KMS-11 (cell line): ENCODE results near the gene DNAJA3.

Experiments used
- H2AFZ ChIP-seq: fragments of 200-600 bp; sonication (generic); 2 replicates; pipeline ENCODE4 v1.6.1; 2016; ENCODE audit warnings: antibody characterized with exemption, mixed run types, low read depth
- H3K27ac ChIP-seq: fragments of 200-600 bp; sonication (generic); 2 replicates; pipeline ENCODE4 v1.6.1; 2016; ENCODE audit warnings: mild to moderate bottlenecking, mixed run types
- H3K27me3 ChIP-seq: fragments of 200-600 bp; sonication (generic); 2 replicates; pipeline ENCODE4 v1.6.1; 2017; ENCODE audit warnings: mild to moderate bottlenecking, low read depth, mixed run types, moderate library complexity; ENCODE audit not compliant: insufficient read depth
- H3K36me3 ChIP-seq: fragments of 200-600 bp; sonication (generic); 2 replicates; pipeline ENCODE4 v1.6.1; 2017; ENCODE audit warnings: mild to moderate bottlenecking, mixed run types; ENCODE audit not compliant: insufficient read depth
- H3K4me1 ChIP-seq: fragments of 200-600 bp; sonication (generic); 2 replicates; pipeline ENCODE4 v1.6.1; 2016; ENCODE audit warnings: mild to moderate bottlenecking, low read depth, mixed run types; ENCODE audit not compliant: poor library complexity, severe bottlenecking
- H3K4me2 ChIP-seq: fragments of 200-600 bp; sonication (generic); 2 replicates; pipeline ENCODE4 v1.7.0; 2016; ENCODE audit warnings: mild to moderate bottlenecking, mixed run types
- H3K4me3 ChIP-seq: fragments of 200-600 bp; sonication (generic); IDR thresholded peaks from 2 replicates; pipeline ENCODE4 v1.6.1; 2017; ENCODE audit warnings: low read depth, low read length, mixed read lengths; ENCODE audit not compliant: insufficient read depth
- H3K79me2 ChIP-seq: fragments of 200-600 bp; sonication (generic); 2 replicates; pipeline ENCODE4 v1.6.1; 2016; ENCODE audit warnings: low read depth, mixed run types; ENCODE audit not compliant: insufficient read depth
- H3K9ac ChIP-seq: fragments of 200-600 bp; sonication (generic); 2 replicates; pipeline ENCODE4 v1.6.1; 2016; ENCODE audit warnings: mild to moderate bottlenecking, mixed run types
- H4K20me1 ChIP-seq: fragments of 200-600 bp; sonication (generic); 2 replicates; pipeline ENCODE4 v1.6.1; 2016; ENCODE audit warnings: mild to moderate bottlenecking, mixed run types; ENCODE audit not compliant: insufficient read depth
- TF ChIP-seq, protein P1 (sequence below): fragments of 200-600 bp; sonication (generic); conservative IDR thresholded peaks from 2 replicates; pipeline ENCODE4 v1.6.1; 2017; ENCODE audit warnings: low read depth, mild to moderate bottlenecking, antibody characterized with exemption, low read length, moderate library complexity, mixed read lengths

DNAJA3 gene

DNA sequence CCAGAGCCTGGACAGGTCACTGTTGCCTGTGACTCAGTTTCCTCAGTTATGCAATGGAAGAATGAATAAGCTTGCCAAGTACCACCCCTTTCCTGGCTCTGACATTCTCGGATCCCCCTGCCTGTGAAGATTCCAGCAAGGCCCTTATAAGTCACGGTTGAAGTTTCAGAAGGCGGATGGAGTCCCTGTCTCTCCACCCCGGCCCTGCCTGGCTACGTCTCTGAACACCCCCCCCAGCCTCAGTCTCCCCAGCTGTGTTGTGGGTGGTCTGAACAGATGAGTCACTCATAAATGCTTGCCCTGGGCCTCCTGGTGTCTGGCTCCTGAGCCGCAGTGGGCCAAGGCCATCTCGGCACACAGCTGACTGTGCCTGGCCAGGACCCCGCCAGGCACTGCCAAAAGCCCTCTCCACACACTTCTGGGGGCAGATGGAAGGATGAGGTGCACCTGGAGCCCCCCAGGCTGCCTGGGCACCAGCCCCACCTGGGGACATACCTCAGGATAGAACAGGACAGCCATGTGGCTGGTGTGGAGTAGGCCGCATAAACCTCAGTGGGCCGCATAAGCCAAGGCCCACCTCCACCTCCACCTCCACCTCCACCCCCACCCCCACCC lies 38.6 kb upstream of the DNAJA3 start:
- Histone ChIP-seq H3K4me2 (no peak overlapping the region), H3K36me3 (no peaks in the 10 kb centered on the region), H4K20me1 (no peaks in the 10 kb centered on the region), H3K27me3 (no peaks in the 10 kb centered on the region), H3K9ac (no peak overlapping the region), H2AFZ (no peak overlapping the region), H3K4me3 (no peak overlapping the region), H3K27ac (no peak overlapping the region), H3K79me2 (no peaks in the 10 kb centered on the region; the same call in 1 of the 2 replicates), H3K4me1 (no peaks in the 10 kb centered on the region)
- TF ChIP-seq, protein P1, sequence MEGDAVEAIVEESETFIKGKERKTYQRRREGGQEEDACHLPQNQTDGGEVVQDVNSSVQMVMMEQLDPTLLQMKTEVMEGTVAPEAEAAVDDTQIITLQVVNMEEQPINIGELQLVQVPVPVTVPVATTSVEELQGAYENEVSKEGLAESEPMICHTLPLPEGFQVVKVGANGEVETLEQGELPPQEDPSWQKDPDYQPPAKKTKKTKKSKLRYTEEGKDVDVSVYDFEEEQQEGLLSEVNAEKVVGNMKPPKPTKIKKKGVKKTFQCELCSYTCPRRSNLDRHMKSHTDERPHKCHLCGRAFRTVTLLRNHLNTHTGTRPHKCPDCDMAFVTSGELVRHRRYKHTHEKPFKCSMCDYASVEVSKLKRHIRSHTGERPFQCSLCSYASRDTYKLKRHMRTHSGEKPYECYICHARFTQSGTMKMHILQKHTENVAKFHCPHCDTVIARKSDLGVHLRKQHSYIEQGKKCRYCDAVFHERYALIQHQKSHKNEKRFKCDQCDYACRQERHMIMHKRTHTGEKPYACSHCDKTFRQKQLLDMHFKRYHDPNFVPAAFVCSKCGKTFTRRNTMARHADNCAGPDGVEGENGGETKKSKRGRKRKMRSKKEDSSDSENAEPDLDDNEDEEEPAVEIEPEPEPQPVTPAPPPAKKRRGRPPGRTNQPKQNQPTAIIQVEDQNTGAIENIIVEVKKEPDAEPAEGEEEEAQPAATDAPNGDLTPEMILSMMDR, result no peak

DNA sequence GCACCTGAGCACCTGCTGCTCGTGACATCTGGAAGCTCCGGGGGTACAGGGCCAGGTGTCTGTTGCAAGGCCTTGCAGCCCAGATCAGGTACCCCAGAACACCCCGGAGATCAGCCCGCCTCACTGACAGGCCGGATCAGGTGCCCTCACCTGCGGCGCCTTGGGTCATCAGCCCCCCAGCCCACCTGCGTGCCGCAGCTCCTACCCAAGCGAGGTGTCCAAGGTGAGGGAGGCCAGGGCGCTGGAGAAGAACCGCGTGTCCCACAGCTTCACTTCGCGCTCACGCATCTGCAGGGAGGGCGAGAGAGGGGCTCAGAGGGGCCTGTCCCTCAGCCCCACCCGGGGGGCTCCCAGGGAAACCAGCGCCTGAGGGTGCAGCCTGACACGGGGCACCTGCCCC lies 37.9 kb upstream of the DNAJA3 start:
- TF ChIP-seq, protein P1, result no peak
- H3K4me1 ChIP-seq, result no peaks in the 10 kb centered on the region

DNA sequence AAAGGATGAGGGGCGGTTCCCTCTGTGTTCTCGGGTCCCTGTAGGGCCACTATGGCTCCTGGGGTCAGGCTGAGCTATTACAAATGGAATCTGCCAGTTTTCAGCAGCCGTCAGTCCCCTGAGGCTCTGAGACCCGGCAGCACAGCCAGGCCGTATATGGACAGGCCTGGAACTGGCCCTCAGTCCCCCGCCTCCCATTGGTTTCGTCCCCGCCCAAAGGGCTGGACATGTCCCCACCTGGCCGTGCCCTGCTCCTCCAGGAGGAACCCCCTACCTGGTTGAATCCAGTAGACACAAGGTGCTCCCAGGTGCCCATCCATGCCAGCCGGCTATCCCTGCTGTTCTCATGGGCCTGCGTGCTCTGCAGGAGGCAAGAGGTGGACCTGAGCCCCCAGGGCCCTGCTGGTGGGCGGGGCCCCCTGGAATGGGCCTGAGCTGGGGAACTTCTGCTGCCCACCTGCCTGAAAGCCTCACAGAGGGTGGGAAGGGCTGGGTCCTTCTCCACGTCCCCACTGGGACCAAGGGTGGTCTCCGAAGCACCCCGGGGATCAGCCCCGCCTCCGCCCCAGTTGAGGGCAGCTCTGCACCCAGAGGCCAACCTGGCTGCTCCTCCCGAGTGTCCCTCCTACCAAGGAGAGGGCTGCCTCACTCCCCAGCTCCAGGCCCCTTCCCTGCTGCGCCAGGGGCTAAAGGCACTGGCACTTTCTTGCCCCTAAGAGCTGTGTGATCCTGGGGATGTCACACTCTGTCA lies 37.2 kb upstream of the DNAJA3 start:
- H3K4me2 ChIP-seq, result no peak overlapping the region
- H3K9ac ChIP-seq, result no peak overlapping the region
- no peaks in the 10 kb centered on the region for H4K20me1 ChIP-seq
- no peak overlapping the region for H2AFZ ChIP-seq
- no peaks in the 10 kb centered on the region; the same call in 1 of the 2 replicates for H3K79me2 ChIP-seq
- no peaks in the 10 kb centered on the region for H3K27me3 ChIP-seq
- H3K4me1 ChIP-seq, result no peaks in the 10 kb centered on the region
- TF ChIP-seq, protein P1, result no peak
- no peak overlapping the region for H3K4me3 ChIP-seq
- no peaks in the 10 kb centered on the region for H3K36me3 ChIP-seq
- H3K27ac ChIP-seq, result no peak overlapping the region

More for the DNA sequence above, 37.9 kb upstream of the DNAJA3 start:
- Histone ChIP-seq H3K27me3 (no peaks in the 10 kb centered on the region), H4K20me1 (no peaks in the 10 kb centered on the region), H3K4me3 (no peak overlapping the region), H3K36me3 (no peaks in the 10 kb centered on the region), H3K4me2 (no peak overlapping the region), H3K27ac (no peak overlapping the region), H3K9ac (no peak overlapping the region), H3K79me2 (no peaks in the 10 kb centered on the region; the same call in 1 of the 2 replicates), H2AFZ (no peak overlapping the region)

DNA sequence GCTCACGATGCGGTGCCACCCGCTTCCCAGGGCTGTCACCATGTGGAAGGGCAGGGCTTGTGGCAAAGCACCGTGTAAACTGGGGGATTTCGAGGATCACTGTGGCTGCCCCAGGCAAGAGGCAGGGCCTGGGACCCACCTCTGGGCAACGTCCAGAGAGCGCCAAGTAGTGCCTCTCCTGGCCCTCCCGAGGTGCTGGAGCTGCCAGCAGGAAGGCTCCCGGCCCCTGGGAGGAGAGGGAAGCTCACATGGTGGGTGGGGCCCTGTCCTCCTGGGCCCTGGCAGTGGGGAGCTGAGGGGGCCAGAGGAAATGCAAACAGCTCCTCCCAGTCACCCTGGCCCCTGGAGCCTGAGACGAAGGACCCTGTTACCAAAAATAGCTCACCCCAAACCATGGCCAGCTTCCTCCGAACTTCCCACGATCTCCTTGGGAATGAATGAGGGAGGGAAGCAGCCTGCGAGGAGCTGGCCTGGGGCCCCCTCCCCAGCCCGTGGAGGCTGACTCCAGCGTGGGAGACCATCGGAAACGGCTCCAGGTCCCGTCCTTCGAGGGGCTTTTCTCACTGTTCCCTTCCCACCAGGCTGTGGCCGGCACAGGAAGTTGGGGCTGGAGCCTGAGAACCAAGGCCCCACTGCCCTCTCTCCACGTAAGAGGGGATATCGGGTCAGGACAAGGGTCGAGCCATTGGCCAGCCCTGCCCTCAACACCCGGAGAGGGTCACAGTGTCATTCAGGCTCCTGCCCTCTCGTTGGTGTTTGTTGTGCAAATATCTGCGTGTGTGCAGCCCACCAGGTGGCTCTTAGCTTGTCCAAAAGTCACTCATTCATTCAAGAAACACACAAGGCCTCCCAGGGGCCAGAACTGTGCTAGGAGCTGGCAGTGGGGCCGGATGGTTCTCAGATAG lies 36.4 kb upstream of the DNAJA3 start:
- Histone ChIP-seq H4K20me1 (no peaks in the 10 kb centered on the region), H3K79me2 (no peaks in the 10 kb centered on the region; the same call in 1 of the 2 replicates), H3K9ac (no peak overlapping the region), H3K4me2 (no peak overlapping the region), H3K27ac (no peak overlapping the region), H3K4me3 (no peak overlapping the region), H2AFZ (no peak overlapping the region), H3K36me3 (no peaks in the 10 kb centered on the region), H3K27me3 (no peaks in the 10 kb centered on the region), H3K4me1 (no peaks in the 10 kb centered on the region)
- TF ChIP-seq, protein P1, result no peak
